ENCODE results near the gene MAP2K6.

MAP2K6 gene

DNA sequence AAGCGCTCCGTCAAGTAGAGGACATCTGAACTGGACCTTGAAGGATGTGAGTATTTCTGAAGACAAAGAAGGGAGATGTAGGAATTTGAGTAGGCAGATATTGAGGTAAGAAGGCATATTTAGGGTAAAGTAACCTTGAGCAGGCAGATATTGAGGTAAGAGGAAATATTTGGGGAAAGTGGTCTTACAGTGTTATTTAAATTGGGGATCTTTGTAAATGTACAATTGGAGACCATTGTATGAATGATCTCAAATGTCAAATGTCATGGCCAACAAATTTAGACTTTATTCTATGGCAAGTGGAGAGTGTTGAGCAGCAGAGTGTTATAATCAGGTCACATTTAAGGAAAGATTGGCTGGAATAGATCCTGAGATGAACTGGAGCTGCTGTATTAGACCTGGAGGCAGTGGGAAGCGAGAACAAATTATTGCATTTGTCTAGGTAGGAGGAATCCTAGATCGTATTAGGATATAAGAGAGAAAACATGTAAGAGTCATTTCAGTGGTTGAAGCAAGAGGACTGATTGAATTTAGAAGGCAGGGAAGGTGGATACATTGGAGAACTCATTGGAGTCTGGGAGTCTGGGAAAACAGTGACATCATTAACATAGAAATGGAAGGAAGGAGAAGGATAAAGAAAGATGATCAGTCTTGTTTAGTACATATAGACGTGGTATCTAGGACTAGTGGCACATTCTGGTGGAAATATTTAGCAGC, 165.6 kb downstream of the MAP2K6 start:
- DNase-seq (ENCODE audit: low read depth), result no peak

DNA sequence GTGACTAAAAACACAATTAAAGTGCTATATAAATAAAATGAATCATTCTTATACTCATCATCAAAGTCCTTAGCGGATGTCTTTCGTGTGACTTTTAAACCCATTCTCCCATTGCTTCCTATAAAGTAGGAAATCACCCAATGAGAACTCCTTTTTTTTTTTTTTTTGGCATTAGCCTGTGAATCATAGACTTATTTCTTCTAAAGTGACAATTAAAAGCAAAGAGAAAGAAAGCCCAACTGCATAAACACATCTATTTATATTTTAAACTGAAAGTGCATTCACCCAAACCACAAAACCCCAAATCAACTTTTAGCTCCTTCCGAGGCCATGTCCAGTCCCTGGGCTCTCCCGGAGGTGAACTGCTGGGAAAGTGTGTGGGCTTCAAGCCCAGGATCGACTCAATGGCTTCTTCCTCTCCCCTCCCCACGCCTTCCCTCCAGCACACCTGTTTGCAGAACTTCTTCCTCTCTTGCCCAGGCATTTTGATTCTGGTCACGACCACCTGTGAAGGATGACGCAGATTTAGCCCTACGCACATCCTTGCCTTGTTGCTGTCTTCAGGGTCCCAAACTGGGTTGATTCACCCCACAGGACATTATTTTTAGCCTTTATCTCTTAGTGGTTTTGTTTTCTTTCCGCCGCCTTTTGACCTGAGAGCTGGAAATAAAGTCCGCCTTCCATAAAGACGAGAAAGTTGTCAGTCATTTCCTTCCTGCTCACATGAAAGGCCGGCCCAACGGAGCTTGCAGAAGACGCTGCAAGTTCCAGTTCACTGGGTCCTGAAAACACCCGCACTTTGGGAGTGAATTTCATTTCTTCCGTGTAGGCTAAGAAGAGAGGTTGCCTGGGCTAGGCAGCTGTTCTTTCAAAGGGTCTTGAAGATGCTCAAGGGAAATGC, 166.8 kb downstream of the MAP2K6 start:
- no peak for DNase-seq (ENCODE audit: low read depth)

DNA sequence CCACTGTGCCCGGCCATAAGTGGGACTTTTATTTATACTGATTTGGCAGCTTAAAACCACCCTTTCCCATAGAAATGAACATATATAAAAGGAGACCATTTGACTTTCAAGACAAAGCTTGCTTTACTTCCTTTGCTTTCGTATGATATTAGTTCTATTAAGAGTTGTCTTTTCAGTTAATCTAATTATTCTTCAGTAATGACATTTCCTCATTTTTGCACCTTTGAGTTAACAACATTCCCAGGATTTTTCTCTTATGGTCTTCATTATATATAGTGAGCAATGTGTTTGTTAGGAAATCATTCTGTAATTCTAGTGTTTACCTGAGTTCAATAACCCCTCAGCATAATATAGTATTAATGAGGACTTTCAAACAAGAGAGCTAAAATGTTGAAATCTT, 173.8 kb downstream of the MAP2K6 start:
- DNase-seq (ENCODE audit: low read depth), result no peak

DNA sequence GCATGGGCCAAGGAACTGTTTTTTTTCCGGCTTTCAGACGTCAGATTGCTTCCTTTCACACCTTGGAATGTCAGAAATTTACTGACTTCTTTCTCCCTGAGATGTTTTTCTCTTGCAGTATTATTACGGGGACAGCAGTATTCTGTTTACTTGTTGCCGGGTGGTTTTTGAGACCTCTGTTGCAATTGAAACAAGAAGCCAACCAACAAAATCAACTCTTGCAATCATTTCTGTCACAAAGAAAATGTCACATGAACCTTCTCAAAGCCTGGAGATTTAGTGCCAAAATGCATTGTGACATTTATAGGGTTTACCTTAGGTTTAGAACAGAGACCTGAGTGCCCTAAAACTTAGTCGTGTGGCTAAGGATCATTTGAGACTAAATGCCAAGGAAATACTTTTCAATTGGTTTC, 174.3 kb downstream of the MAP2K6 start:
- DNase-seq (ENCODE audit: low read depth), result no peak

DNA sequence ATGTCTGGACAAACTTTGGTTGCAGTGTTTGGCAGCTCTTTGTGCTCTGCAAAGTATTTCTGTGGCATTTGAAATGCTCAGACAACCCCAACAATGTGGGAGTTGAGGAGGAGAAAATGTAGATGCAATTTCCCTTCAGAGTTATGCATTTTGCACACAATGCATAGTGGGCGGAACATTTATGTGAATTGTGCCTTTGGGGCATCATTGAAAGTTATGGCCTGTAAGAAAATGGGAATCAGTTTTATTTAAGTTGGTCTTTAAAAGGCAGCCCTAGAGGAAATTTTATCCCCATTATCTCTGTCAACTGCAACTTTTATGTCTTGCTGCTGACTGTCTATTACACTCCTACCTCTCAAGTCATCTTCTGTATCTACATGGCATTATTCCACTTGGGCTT, 176.2 kb downstream of the MAP2K6 start:
- DNase-seq (ENCODE audit: low read depth), result no peak

DNA sequence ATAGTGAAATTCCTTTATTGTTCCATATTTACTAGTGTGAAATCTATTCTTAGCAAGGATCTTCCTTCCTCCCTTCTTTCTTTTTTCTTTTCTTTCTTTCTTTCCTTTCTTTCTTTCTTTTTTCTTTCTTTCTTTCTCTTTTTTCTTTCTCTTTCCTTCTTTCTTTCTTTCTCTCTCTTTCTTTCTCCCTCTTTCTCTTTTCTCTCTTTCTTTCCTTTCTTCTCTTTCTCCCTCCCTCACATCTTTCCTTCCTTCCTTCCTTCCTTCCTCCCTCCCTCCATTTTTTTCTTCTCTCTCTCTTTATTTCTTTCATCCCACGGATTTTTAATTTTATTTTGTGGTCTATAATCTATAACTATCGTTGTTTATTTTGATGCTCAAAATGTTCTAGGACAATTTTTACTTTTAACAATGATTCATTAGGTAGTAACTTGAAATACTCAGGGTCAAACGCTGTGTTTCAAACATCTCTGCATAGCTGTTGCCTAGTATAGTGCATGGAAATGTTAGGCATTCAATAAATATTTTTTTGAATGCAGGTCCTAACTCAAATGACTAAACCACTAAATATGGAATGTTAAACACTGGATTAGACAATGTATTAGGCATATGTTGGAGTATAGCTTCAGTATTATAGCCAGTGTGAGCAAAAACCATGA, 178.3 kb downstream of the MAP2K6 start:
- peak; percentile 62 for DNase-seq (ENCODE audit: low read depth)

DNA sequence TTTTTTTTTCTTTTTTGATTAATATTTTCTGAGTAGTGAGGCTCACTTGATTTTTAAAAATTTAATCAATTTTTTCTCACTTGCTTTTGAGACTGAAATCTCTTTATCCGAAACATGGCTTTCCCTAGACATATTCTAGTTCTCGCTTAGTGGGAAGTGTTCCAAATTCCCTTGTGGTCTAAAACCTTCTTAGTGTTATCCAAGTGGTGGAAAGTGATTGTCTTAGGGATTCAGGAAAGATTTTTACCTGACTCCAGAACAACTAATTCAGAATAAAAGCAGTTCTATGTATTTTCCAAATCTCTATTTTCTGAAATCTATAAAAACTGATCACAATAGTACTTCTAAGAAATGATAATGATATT, 178.8 kb downstream of the MAP2K6 start:
- no peak for DNase-seq (ENCODE audit: low read depth)

DNA sequence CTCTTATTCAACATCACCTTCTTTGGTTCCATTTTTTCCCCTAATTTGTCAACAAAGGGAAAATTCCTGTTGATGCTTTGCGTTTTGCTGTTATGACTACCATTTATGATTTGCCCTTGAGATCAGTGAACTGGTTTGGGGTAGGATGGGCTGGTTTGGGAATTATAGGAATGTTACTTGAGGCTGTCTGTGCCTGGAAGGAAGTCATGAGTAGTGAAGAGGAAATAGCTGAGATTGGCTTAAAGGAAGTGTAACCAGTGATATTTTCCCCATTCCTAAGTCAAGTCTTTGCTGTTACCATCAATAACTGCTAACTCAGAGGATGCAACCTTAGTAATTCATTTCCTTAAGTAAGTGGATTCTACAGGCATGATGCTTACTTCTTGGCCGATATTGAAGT, 179.2 kb downstream of the MAP2K6 start:
- DNase-seq (ENCODE audit: low read depth), result no peak

DNA sequence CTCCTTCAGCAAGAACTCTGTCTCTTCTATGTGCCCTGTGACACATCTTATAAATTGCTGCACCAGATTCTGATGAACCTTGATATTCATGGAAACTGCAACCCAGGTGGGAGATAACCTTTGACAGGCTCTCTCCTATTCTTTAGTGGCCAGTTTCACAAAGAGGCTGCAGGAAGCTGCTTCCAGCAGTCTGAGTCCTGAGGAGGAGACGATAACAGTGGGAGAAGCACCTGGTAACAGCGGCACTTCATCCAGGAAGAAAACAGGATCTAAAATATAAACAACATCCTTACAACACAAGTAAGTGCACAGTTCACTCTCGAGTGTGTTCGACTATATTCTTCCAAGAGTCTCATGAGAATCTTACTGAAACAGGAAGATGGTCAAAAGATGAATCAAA, 180.1 kb downstream of the MAP2K6 start:
- DNase-seq (ENCODE audit: low read depth), result no peak

DNA sequence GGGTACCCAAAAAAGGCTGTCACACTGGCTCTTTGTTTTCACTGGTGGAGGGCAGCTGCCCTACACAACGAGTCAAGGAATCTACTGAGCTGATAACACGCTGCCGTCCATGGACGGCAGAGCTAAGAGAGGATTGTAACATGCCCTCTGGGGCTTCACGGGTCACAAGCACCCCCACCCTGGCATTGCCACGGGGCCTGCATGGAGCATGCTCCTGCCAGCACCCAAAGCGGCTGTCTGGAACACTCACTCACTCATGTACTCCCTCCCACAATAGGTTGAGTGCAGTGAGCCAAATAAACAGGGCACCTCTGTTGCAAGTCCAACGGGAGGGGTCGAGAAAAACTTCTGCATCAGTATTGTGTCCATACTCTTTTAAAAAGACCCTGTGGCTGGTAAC, 181.6 kb downstream of the MAP2K6 start:
- DNase-seq (ENCODE audit: low read depth), result no peak

DNA sequence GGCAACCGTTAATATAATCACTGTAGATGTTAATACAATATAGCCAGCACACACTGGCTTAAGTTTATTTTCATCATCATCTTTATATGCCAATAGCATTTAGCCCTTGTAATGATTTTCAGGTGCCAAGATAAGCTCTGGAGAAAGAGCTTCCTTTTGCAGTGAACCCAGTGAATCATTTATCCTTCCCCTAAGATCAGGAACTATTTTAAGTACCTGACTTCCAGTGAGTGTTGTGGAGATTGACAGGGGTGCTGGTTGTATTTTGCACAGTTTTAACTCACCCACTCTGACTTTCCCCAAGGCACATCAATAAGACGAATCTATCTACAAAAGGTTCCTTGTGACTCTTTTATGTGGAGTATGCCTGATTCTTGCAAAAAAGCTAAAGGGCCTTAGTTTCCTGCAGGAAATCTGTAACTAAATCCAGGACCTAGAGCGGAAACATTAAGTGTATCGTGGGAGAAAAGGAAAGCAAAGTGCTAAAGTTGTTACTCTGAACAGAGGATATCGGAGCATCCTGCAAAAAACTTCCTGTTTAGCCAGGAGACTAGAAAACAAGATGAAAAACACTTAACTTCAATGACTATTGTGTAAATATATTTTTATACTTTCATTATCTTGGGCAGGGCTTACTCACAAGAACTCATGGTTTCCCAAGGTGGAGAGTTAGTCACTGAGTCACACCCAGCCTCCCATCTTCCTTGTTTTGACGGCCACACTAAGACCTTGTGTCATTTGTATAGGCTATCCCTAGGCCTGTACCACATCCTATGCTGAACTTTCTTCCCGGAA, 183.6 kb downstream of the MAP2K6 start:
- DNase-seq (ENCODE audit: low read depth), result no peak

DNA sequence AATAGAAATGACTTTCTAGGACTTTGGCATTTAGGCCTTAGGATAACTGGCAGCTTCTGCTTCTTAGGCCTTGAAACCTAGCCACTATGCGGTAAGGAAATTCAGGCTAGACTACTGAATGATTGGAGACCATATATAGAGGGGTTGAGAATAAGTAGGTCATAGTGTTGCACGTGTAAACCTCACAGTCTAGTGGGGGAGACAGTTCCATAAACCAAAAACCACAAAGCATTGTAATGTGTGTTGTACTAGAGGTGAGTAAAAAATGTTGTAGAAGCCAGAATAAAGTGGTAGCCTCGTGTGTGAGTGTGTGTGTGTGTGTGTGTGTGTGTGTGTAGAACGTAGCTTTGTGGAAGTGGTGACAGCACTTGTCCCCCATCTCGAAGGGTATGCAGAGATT, 188.5 kb downstream of the MAP2K6 start:
- DNase-seq (ENCODE audit: low read depth), result no peak
